Caco-2 (cell line): ENCODE measurements around the gene PIK3IP1. TPM values are rescaled to one million over a fixed set of nuclear protein-coding genes. Genes with fewer than 3 reads are reported as not detected.

Experiments used
- BruUV-seq: library from RNA; stranded (reverse); fragments of 400-500 nt; replicated peaks from 2 replicates; lab custom pipeline; 2021; lab: Mats Ljungman, UMichigan
- CTCF ChIA-PET: fragments of 300-600 bp; sonication (Branson Sonifier 250); formaldehyde crosslinking; loops from one replicate; lab custom pipeline; 2022; ENCODE audit warnings: antibody characterized with exemption; lab: Charles Lee
- POLR2A ChIA-PET: fragments of 300-600 bp; sonication (Branson Sonifier 250); formaldehyde crosslinking; loops from one replicate; lab custom pipeline; 2022; ENCODE audit warnings: antibody characterized with exemption; lab: Charles Lee
- DNase-seq, 2 experiments: peaks; one replicate each; pipeline versions ENCODE4 v3.0.0 to v3.0.0-alpha.2; 2020 to 2022
- H3K27me3 ChIP-seq: replicated peaks from 2 replicates; pipeline ENCODE4 v1.6.0; 2011; ENCODE audit warnings: low read length; ENCODE audit not compliant: control insufficient read depth, insufficient read depth
- H3K36me3 ChIP-seq: 2 replicates; pipeline ENCODE4 v1.5.1; 2011; ENCODE audit warnings: low read length; ENCODE audit not compliant: control insufficient read depth, insufficient read depth
- H3K4me1 ChIP-seq: fragments of 250-450 bp; sonication (Bioruptor Pico); 2 replicates; pipeline ENCODE4 v1.5.1; 2020; ENCODE audit warnings: mild to moderate bottlenecking
- H3K4me3 ChIP-seq: 2 replicates; pipeline ENCODE4 v1.5.1; 2011; ENCODE audit warnings: low read depth, mild to moderate bottlenecking, control low read depth, low read length
- H3K9me3 ChIP-seq: fragments of 250-450 bp; sonication (Bioruptor Pico); 2 replicates; pipeline ENCODE4 v1.5.1; 2020; ENCODE audit warnings: mild to moderate bottlenecking, moderate library complexity
- H3K27ac Mint-ChIP-seq: one replicate; pipeline ENCODE4 v1.8.0; 2022; ENCODE audit warnings: mixed read lengths; ENCODE audit not compliant: unreplicated experiment
- H3K27me3 Mint-ChIP-seq: one replicate; pipeline ENCODE4 v1.8.0; 2022; ENCODE audit warnings: mixed read lengths; ENCODE audit not compliant: insufficient read depth, unreplicated experiment
- H3K36me3 Mint-ChIP-seq: one replicate; pipeline ENCODE4 v1.8.0; 2022; ENCODE audit warnings: mild to moderate bottlenecking, mixed read lengths; ENCODE audit not compliant: insufficient read depth, unreplicated experiment
- H3K4me1 Mint-ChIP-seq: one replicate; pipeline ENCODE4 v1.8.0; 2022; ENCODE audit warnings: low read depth, mixed read lengths; ENCODE audit not compliant: unreplicated experiment
- H3K4me3 Mint-ChIP-seq: one replicate; pipeline ENCODE4 v1.8.0; 2022; ENCODE audit warnings: mild to moderate bottlenecking, moderate library complexity, mixed read lengths; ENCODE audit not compliant: unreplicated experiment
- H3K9me3 Mint-ChIP-seq: one replicate; pipeline ENCODE4 v1.8.0; 2022; ENCODE audit warnings: mixed read lengths; ENCODE audit not compliant: unreplicated experiment
- CTCF ChIP-seq, 2 experiments: fragments of 200-600 bp in 1 of 2; IDR thresholded peaks; 1 replicate in 1 of 2; 2 replicates in 1 of 2; pipeline versions ENCODE4 v1.5.1 to v1.8.0; 2011 to 2022; ENCODE audit warnings: antibody characterized with exemption in 1 of 2, control low read depth in 1 of 2, inconsistent platforms in 1 of 2, low read depth in 1 of 2, low read length in 1 of 2, mild to moderate bottlenecking in 1 of 2, moderate library complexity in 1 of 2; ENCODE audit not compliant: insufficient read depth in 1 of 2, severe bottlenecking in 1 of 2, unreplicated experiment in 1 of 2
- intact Hi-C: fragments of 100-400 bp; cut with micrococcal nuclease; formaldehyde crosslinking; loops from one replicate; pipeline ENCODE4 v1.10.0; 2022; ENCODE audit not compliant: unreplicated experiment
- total RNA-seq: library from RNA; stranded (reverse); gene quantifications from 2 replicates; pipeline ENCODE4 v1.2.3, GENCODE V29; 2022

PIK3IP1 gene
- total RNA-seq, 1 experiment from 2014 or later: 0.68 TPM

GRCh38 chr22:31332886-31333285 lies 40.6 kb upstream of the PIK3IP1 start:
- DNase-seq: no peak
- BruUV-seq: no TSS peak
- no peak overlapping the region for H3K27ac Mint-ChIP-seq
- H3K36me3 ChIP-seq: peaks cover 1% of the 10 kb centered on the region
- no peaks in the 10 kb centered on the region for H3K27me3 Mint-ChIP-seq
- no peaks in the 10 kb centered on the region for H3K9me3 ChIP-seq
- H3K27me3 ChIP-seq: no peaks in the 10 kb centered on the region
- no peak overlapping the region for H3K4me3 Mint-ChIP-seq
- H3K4me1 ChIP-seq: no peaks in the 10 kb centered on the region
- ChIA-PET POLR2A (interaction anchor here (0.7 kb wide), 1 partner anchor 89 kb away, joined by 8 read pairs; no protein-coding TSS in a partner anchor), CTCF (no interaction called here)
- H3K36me3 Mint-ChIP-seq: peaks cover 68% of the 10 kb centered on the region
- no peak overlapping the region for H3K4me3 ChIP-seq
- no peak for TF ChIP-seq CTCF (IDR thresholded peaks at IDR 0.05; ENCODE audit: insufficient read depth in 1 of 2, low read depth in 1 of 2, low read length in 1 of 2, severe bottlenecking in 1 of 2, unreplicated experiment in 1 of 2)
- H3K4me1 Mint-ChIP-seq: no peaks in the 10 kb centered on the region
- no peaks in the 10 kb centered on the region for H3K9me3 Mint-ChIP-seq
- intact Hi-C loops: no loop called here

GRCh38 chr22:31332010-31332409 lies 39.7 kb upstream of the PIK3IP1 start:
- Mint-ChIP-seq H3K4me1 (no peaks in the 10 kb centered on the region), H3K4me3 (no peak overlapping the region), H3K9me3 (no peaks in the 10 kb centered on the region), H3K36me3 (peaks cover 72% of the 10 kb centered on the region), H3K27ac (no peak overlapping the region), H3K27me3 (no peaks in the 10 kb centered on the region)
- TF ChIP-seq CTCF (IDR thresholded peaks at IDR 0.05; ENCODE audit: insufficient read depth in 1 of 2, low read depth in 1 of 2, low read length in 1 of 2, severe bottlenecking in 1 of 2, unreplicated experiment in 1 of 2): no peak
- no peaks in the 10 kb centered on the region for H3K4me1 ChIP-seq
- no peak for DNase-seq
- peaks cover 1% of the 10 kb centered on the region for H3K36me3 ChIP-seq
- CTCF ChIA-PET: no interaction called here
- H3K4me3 ChIP-seq: no peak overlapping the region
- H3K27me3 ChIP-seq: no peaks in the 10 kb centered on the region
- H3K9me3 ChIP-seq: no peaks in the 10 kb centered on the region
- no TSS peak for BruUV-seq
- POLR2A ChIA-PET: no interaction called here
- intact Hi-C loops: no loop called here

- Mint-ChIP-seq H3K27me3 (no peaks in the 10 kb centered on the region), H3K4me1 (no peaks in the 10 kb centered on the region), H3K27ac (no peak overlapping the region), H3K4me3 (no peak overlapping the region), H3K36me3 (peaks cover 69% of the 10 kb centered on the region), H3K9me3 (no peaks in the 10 kb centered on the region)
- no peaks in the 10 kb centered on the region for H3K27me3 ChIP-seq
- BruUV-seq: no TSS peak
- H3K4me3 ChIP-seq: no peak overlapping the region
- intact Hi-C loops: no loop called here
- ChIA-PET POLR2A (no interaction called here), CTCF (no interaction called here)
- H3K9me3 ChIP-seq: no peaks in the 10 kb centered on the region
- DNase-seq: no peak
- no peaks in the 10 kb centered on the region for H3K4me1 ChIP-seq
- no peak for TF ChIP-seq CTCF (IDR thresholded peaks at IDR 0.05; ENCODE audit: insufficient read depth in 1 of 2, low read depth in 1 of 2, low read length in 1 of 2, severe bottlenecking in 1 of 2, unreplicated experiment in 1 of 2)
- H3K36me3 ChIP-seq: no peaks in the 10 kb centered on the region; the same call in none of the 2 replicates
Observed at GRCh38 chr22:31329453-31330215, 37.3 kb upstream of the PIK3IP1 start.
